HG03460 (cell line): Measurements from ENCODE around the gene RNF150.
"Not testable (repeated sequence)": the region's sequence is repeated elsewhere in the genome, so short reads cannot be mapped to it uniquely, and the experiment has no call there.

Experiments used
- ATAC-seq: cut with Tn5 transposase; IDR thresholded peaks from one replicate; pipeline ENCODE4 v1.9.1; 2021; ENCODE audit not compliant: unreplicated experiment

Gene RNF150

GRCh38 chr4:141078871-141079270 is 54.4 kb downstream of the RNF150 start:
- no peak for ATAC-seq

- ATAC-seq = no peak
These were observed 55.6 kb downstream of the RNF150 start for GRCh38 chr4:141077611-141078225.

GRCh38 chr4:141075553-141075952 is 57.7 kb downstream of the RNF150 start:
- ATAC-seq = no peak

DNA sequence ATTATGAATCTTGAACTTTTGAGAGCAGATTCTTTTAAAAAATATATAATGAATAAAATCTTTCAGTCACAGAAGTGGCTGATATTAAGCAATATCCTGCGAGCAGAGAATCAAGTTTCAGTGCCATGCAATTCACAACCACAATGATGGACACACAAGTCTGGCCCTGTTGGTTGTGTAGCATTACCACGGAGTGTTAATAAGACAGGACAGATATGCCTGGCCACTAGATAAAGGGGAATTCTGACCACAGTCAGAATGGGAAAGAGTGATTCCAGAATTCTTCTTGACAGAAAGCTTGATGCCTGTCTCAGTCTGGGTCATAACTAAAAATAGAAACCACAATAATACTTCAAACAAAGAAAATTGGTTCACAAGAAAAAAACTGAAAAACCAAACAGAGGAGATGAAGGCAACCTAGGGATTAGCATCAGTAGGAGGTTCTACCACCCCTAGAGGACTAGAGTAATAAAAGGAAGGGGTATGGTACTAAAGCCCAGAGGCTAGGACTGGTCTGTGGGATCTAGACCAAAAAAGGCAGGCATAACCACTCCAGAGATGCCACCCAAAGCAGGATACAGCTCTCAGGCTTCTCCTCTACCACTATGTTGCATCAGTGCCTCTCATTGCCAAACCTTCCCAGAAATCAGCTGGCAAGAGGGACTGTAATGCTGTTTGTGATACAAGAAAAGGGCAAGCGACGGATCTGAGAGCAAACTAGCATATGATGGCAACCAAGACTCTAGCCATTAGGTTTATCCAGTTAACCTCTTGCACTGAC is 59.0 kb downstream of the RNF150 start:
- ATAC-seq = no peak

DNA sequence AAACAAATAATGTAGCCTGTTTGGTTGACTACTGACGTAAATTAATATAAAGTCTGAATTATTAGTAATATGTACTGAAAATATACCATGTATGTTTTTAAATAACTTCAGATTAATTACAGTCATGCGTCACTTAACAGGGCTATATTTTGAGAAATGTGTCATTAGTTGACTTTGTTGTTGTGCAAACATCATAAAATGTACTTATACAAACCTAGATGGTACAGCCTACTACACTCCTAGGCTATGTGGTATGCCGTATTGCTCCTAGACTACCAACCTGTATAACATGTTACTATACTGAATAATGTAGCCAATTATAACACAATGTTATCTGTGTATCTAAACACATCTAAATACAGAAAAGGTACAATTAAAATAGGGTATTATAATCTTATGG is 66.6 kb downstream of the RNF150 start:
- ATAC-seq = no peak

- ATAC-seq = no peak
These were observed 67.4 kb downstream of the RNF150 start for GRCh38 chr4:141065872-141066271.

DNA sequence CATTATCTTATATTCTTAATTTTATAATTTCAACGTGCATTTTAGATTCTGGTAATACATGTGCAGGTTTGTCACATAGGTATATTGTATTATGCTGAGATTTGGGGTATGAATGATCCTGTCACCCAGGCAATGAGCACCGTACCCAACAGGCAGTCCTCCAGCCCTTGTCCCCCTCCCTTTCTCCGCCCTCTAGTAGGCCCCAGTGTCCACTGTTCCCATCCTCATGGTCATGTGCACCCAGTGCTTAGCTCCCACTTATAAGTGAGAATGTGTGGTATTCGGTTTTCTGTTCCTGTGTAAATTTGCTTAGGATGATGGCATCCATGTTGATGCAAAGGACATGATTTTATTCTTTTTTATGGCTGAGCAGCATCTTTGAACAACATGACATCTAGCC is 70.6 kb downstream of the RNF150 start:
- no peak for ATAC-seq

DNA sequence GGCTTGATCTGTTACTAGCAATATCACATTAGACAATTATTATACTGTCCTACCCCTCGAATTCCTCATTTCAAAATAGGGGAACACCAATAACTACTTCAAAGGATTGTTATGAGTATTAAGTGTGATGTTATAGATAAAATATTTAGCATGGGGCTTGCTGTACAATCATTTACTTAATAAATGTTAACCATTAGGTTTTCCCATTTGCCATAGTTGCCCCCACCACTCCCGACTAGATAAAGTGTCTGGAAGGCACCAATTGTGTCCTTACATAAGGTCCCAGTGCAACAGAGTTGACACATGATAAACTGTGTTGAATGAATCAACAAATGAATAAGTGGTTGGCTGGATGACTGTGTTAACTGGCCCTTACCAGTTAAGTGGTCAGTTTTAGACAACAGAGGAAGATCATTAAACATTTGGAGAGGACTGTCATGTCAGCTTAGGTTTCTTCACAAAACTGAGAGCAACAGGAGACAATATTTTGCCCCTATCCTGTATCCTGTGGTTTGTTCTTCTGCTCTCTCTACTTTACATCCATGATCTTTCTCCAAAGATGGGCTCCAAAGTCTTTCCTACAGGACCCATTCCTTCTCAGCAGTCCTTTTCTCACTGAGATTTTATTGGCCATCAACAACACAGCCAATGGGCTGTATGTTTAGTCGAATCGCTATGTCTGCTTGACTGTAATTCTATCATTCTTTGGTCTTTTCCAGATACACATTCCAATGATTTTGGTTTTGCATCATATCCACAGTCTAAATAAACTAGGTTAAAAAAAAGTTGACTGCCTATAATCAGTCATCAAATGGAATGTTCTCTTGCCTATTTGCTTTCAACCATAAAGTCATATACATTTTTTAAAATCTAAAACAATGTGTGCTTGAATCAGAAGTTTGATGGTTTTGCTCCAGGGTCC is 74.4 kb downstream of the RNF150 start:
- no peak for ATAC-seq

- no peak for ATAC-seq
These were observed 75.7 kb downstream of the RNF150 start for GRCh38 chr4:141057582-141057981.

DNA sequence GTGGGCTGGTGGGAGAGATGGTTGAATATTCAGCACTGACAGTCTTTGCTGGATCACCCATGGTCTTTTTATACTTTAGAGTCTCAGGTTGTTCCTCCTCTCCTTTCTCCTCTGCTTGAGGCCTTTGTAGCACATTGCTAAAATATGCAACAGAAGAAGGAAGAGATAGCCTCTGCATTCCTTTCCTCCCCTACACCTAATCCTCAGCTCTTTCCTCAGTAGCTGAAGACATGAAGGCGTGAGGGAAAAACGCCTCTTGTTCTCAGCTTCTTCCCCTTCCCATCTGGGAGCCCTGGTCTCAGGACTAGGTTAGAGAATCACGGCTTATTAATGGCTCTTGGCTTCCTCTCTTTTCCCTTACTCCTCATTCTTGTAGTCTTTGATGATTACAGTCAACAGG is 76.8 kb downstream of the RNF150 start:
- no peak for ATAC-seq

GRCh38 chr4:141054446-141054845 is 78.8 kb downstream of the RNF150 start:
- no peak for ATAC-seq

GRCh38 chr4:141050999-141051398 is 82.3 kb downstream of the RNF150 start:
- ATAC-seq = not testable (repeated sequence)

- ATAC-seq = no peak
These were observed 85.9 kb downstream of the RNF150 start for GRCh38 chr4:141047228-141047884.

DNA sequence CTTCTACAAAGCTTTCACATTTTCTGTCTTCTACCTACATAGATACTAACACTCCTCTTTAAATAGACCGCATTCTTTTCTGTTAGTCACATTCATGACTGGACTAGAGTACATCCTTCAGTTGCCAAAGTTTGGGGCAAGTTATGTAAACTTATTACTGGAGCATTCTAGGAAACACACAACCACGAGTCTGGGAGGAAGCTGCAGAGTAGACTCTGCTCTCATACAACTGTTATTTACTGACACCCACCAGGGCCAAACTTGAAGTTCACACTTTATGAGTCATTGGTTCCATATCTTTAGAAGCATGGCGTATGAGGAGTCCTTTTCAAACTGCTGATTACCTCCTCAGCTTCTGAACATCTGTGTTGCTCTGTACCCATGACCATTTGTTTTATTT is 87.0 kb downstream of the RNF150 start:
- ATAC-seq = no peak

GRCh38 chr4:141045848-141046247 is 87.4 kb downstream of the RNF150 start:
- no peak for ATAC-seq

GRCh38 chr4:141041021-141041476 is 92.2 kb downstream of the RNF150 start:
- no peak for ATAC-seq

DNA sequence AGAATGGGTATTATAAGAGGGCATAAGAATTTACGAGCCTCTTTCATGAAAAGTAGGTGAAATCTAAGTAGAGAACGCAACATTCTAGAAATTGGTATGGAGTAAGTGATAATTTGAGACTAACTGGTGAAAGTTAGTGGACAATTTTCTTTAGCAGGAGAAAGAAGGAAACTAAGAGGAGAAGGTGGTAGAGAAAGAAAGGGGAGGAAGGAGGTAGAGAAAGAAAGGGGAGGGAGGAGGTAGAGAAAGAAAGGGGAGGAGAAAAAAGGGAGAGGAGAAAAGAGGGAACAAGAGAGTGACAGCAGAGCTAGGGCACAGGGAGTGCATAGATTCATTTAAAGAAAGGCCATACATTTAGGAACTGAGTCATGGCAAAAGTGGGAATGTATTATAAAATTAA is 94.1 kb downstream of the RNF150 start:
- ATAC-seq = no peak

DNA sequence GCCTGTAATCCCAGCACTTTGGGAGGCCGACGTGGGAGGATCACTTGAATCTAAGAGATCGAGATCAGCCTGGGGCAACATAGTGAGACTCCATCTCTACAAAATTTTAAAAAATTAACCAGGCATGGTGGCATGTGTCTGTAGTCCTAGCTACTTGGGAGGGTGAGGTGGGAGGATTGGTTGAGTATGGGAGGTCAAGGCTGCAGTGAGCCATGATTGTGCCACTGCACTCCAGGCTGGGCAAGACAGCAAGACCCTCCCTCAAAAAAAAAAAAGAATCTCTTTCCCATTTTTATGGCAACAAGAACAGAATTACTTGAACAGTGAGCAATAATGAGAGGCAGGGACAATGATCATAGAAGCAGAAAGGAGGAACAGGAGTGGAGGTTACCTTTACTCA is 94.8 kb downstream of the RNF150 start:
- no peak for ATAC-seq

- no peak for ATAC-seq
These were observed 95.8 kb downstream of the RNF150 start for GRCh38 chr4:141037446-141037845.

GRCh38 chr4:141036786-141037185 is 96.5 kb downstream of the RNF150 start:
- no peak for ATAC-seq

- no peak for ATAC-seq
These were observed 97.3 kb downstream of the RNF150 start for GRCh38 chr4:141035920-141036319.
